ENCODE measurements around the gene MTLN. TPM values are rescaled to one million over a fixed set of nuclear protein-coding genes. Genes with fewer than 3 reads are reported as not detected.

MTLN gene
- total and polyA plus RNA-seq, 2 of the 13 experiments (the other 11 are each of a cell fraction or from before 2014, with no cell fraction given): 37.1 to 50.4 TPM

DNA sequence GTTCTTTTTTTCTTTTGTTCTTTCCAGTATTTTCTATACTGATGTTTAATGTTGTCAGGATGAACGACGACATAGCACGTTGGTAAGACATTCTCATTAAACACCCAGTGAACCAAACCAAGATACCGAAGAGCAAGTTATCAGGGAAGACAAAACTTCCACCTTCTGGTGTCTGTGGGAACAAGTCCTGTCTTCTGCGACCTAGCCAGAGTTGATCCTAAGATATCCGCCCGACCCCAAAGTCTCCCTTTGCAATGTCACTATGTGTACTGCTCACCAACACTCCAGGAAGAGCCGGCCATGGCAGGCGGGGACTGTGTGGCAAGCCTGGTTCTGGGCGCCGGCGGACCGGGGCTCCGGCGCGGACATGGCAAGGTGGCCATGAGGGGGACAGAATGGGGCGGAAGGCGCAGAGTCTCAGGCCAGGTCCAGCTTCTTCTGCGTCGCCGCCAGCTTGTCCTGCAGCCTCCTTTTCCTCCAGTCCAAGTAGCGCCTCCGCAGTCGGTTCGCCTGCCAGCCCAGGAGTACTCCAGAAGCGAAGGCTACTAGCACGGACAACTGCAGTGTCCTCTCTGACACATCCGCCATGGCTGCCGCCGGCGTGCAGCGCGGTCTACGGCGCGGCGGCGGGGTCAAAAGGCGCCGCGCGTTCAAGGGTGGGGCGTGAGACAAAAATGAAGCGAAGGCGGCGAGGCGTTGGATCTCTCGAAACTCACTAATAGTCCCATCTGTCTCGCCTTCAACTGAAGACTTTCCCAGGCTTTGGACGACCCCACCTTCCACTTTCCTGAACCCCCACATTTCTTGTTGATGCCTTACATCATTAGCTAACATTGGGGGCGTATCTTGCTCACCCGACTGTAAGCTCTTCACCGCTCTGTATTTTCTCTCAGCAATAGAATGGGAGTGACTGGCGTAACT, at the start of gene MTLN (continued):
- TF ChIP-seq STAG1 (CRISPR knock-in tag; IDR thresholded peaks at IDR 0.05) (no peak), ATF7-NPFF (CRISPR knock-in tag; IDR thresholded peaks at IDR 0.05; ENCODE audit: low read depth) (peak; percentile 85; the same call in 1 of the 2 replicates), ARID4A (CRISPR knock-in tag; IDR thresholded peaks at IDR 0.05; ENCODE audit: borderline replicate concordance) (peak; percentile 92), ZBTB21 (CRISPR knock-in tag; IDR thresholded peaks at IDR 0.05) (no peak), MBNL3 (CRISPR knock-in tag; conservative IDR thresholded peaks at IDR 0.05) (no peak), RFX5 (IDR thresholded peaks at IDR 0.05; ENCODE audit: low read depth, low read length) (no peak), PLRG1 (conservative IDR thresholded peaks at IDR 0.05) (no peak), ZNF75D (CRISPR knock-in tag; IDR thresholded peaks at IDR 0.05; ENCODE audit: borderline replicate concordance) (no peak), ZSCAN21 (CRISPR knock-in tag; IDR thresholded peaks at IDR 0.05; ENCODE audit: borderline replicate concordance) (peak; percentile 88), SSRP1 (CRISPR knock-in tag; IDR thresholded peaks at IDR 0.05) (no peak), ZNF143 (CRISPR knock-in tag; IDR thresholded peaks at IDR 0.05) (peak; percentile 70), ZNF367 (CRISPR knock-in tag; IDR thresholded peaks at IDR 0.05; ENCODE audit: borderline replicate concordance) (no peak), RAD21 (CRISPR knock-in tag; IDR thresholded peaks at IDR 0.05) (no peak; the same call in none of the 2 replicates), SP140L (CRISPR knock-in tag; IDR thresholded peaks at IDR 0.05; ENCODE audit: borderline replicate concordance) (no peak; the same call in 1 of the 2 replicates), FIP1L1 (IDR thresholded peaks at IDR 0.05; ENCODE audit: borderline replicate concordance, insufficient read depth, low read depth, low read length) (no peak), HNRNPUL1 (IDR thresholded peaks at IDR 0.05; ENCODE audit: low read depth, low read length) (no peak), MED8 (CRISPR knock-in tag; IDR thresholded peaks at IDR 0.05; ENCODE audit: insufficient replicate concordance) (peak; percentile 65), ARID2 (CRISPR knock-in tag; IDR thresholded peaks at IDR 0.05; ENCODE audit: borderline replicate concordance) (no peak; the same call in 1 of the 2 replicates), NFATC3 (CRISPR knock-in tag; IDR thresholded peaks at IDR 0.05) (0 out of 2 replicates have a peak, but pooled peaks have one; percentile 32), ZNF7 (CRISPR knock-in tag; IDR thresholded peaks at IDR 0.05) (no peak), GTF3A (CRISPR knock-in tag; conservative IDR thresholded peaks at IDR 0.05) (no peak), GLI4 (CRISPR knock-in tag; IDR thresholded peaks at IDR 0.05; ENCODE audit: borderline replicate concordance) (peak; percentile 57; the same call in 1 of the 2 replicates)
- TF ChIP-seq, protein P1, sequence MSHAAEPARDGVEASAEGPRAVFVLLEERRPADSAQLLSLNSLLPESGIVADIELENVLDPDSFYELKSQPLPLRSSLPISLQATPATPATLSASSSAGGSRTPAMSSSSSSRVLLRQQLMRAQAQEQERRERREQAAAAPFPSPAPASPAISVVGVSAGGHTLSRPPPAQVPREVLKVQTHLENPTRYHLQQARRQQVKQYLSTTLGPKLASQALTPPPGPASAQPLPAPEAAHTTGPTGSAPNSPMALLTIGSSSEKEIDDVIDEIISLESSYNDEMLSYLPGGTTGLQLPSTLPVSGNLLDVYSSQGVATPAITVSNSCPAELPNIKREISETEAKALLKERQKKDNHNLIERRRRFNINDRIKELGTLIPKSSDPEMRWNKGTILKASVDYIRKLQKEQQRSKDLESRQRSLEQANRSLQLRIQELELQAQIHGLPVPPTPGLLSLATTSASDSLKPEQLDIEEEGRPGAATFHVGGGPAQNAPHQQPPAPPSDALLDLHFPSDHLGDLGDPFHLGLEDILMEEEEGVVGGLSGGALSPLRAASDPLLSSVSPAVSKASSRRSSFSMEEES (CRISPR knock-in tag; IDR thresholded peaks at IDR 0.05): 0 out of 2 replicates have a peak, but pooled peaks have one; percentile 41
- TF ChIP-seq, protein P2, sequence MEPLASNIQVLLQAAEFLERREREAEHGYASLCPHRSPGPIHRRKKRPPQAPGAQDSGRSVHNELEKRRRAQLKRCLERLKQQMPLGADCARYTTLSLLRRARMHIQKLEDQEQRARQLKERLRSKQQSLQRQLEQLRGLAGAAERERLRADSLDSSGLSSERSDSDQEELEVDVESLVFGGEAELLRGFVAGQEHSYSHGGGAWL (CRISPR knock-in tag; IDR thresholded peaks at IDR 0.05): peak; percentile 67

Measured in HepG2 (cell line).